ENCODE data around the gene PPIP5K2. TPM values are rescaled to one million over a fixed set of nuclear protein-coding genes. Genes with fewer than 3 reads are reported as not detected.

Gene PPIP5K2
- polyA plus RNA-seq, 1 experiment: 75.9 TPM

- no peaks in the 10 kb centered on the region for H3K9me3 ChIP-seq (ENCODE audit: control insufficient read depth, insufficient read depth, low read length)
- no peak for DNase-seq (ENCODE audit: low read depth, low spot score)
- ChIA-PET CTCF (interaction anchor here (1.1 to 4.4 kb wide), 3 partner anchors 11 to 546 kb away, joined by 3 to 42 read pairs (median 3); no protein-coding TSS in a partner anchor), POLR2A (no interaction called here)
- no peaks in the 10 kb centered on the region for H3K27me3 ChIP-seq (ENCODE audit: control insufficient read depth, insufficient read depth, low read length)
- TF ChIP-seq CTCF (IDR thresholded peaks at IDR 0.05; ENCODE audit: low read depth, low read length): no peak
- H3K4me3 ChIP-seq (ENCODE audit: low read depth, low read length): no peak overlapping the region
- H3K27ac ChIP-seq (ENCODE audit: low read depth, low read length): no peak overlapping the region
These were observed 8.1 kb downstream of the PPIP5K2 start for GRCh38 chr5:103128202-103128601.

GRCh38 chr5:103132684-103133083 lies 12.6 kb downstream of the PPIP5K2 start:
- Histone ChIP-seq H3K4me3 (ENCODE audit: low read depth, low read length) (no peak overlapping the region), H3K9me3 (ENCODE audit: control insufficient read depth, insufficient read depth, low read length) (no peaks in the 10 kb centered on the region), H3K27ac (ENCODE audit: low read depth, low read length) (no peak overlapping the region), H3K27me3 (ENCODE audit: control insufficient read depth, insufficient read depth, low read length) (no peaks in the 10 kb centered on the region)
- TF ChIP-seq CTCF (IDR thresholded peaks at IDR 0.05; ENCODE audit: low read depth, low read length): no peak
- ChIA-PET POLR2A (no interaction called here), CTCF (interaction anchor here (0.8 to 1.1 kb wide), 2 partner anchors 14 to 597 kb away, joined by 3 read pairs; no protein-coding TSS in a partner anchor)
- no peak for DNase-seq (ENCODE audit: low read depth, low spot score)

- no peak overlapping the region for H3K27ac ChIP-seq (ENCODE audit: low read depth, low read length)
- POLR2A ChIA-PET: no interaction called here
- DNase-seq (ENCODE audit: low read depth, low spot score): no peak
- no peak for TF ChIP-seq CTCF (IDR thresholded peaks at IDR 0.05; ENCODE audit: low read depth, low read length)
- CTCF ChIA-PET: interaction anchor here (0.8 to 1.1 kb wide), 2 partner anchors 14 to 597 kb away, joined by 3 read pairs; no protein-coding TSS in a partner anchor
- no peak overlapping the region for H3K4me3 ChIP-seq (ENCODE audit: low read depth, low read length)
- H3K27me3 ChIP-seq (ENCODE audit: control insufficient read depth, insufficient read depth, low read length): no peaks in the 10 kb centered on the region
- no peaks in the 10 kb centered on the region for H3K9me3 ChIP-seq (ENCODE audit: control insufficient read depth, insufficient read depth, low read length)
These were observed 13.1 kb downstream of the PPIP5K2 start for GRCh38 chr5:103133231-103133630.

- no peaks in the 10 kb centered on the region for H3K27me3 ChIP-seq (ENCODE audit: control insufficient read depth, insufficient read depth, low read length)
- no peak overlapping the region for H3K27ac ChIP-seq (ENCODE audit: low read depth, low read length)
- ChIA-PET POLR2A (no interaction called here), CTCF (interaction anchor here (0.6 kb wide), 1 partner anchor 600 kb away, joined by 3 read pairs; no protein-coding TSS in a partner anchor)
- no peak for DNase-seq (ENCODE audit: low read depth, low spot score)
- H3K4me3 ChIP-seq (ENCODE audit: low read depth, low read length): no peak overlapping the region
- TF ChIP-seq CTCF (IDR thresholded peaks at IDR 0.05; ENCODE audit: low read depth, low read length): no peak
- no peaks in the 10 kb centered on the region; the same call in 1 of the 2 replicates for H3K9me3 ChIP-seq (ENCODE audit: control insufficient read depth, insufficient read depth, low read length)
These were observed 15.4 kb downstream of the PPIP5K2 start for GRCh38 chr5:103135461-103135860.

- CTCF ChIA-PET: interaction anchor here (0.7 to 3.7 kb wide), 18 partner anchors 10 to 601 kb away, joined by 3 to 42 read pairs (median 8); partner anchors contain the start of genes GIN1 and PPIP5K2
- no peak for DNase-seq (ENCODE audit: low read depth, low spot score)
- TF ChIP-seq CTCF (IDR thresholded peaks at IDR 0.05; ENCODE audit: low read depth, low read length): no peak
- H3K27me3 ChIP-seq (ENCODE audit: control insufficient read depth, insufficient read depth, low read length): no peaks in the 10 kb centered on the region
- H3K4me3 ChIP-seq (ENCODE audit: low read depth, low read length): no peak overlapping the region
- peaks cover 5% of the 10 kb centered on the region; the same call in 1 of the 2 replicates for H3K9me3 ChIP-seq (ENCODE audit: control insufficient read depth, insufficient read depth, low read length)
- POLR2A ChIA-PET: no interaction called here
- no peak overlapping the region for H3K27ac ChIP-seq (ENCODE audit: low read depth, low read length)
These were observed 18.1 kb downstream of the PPIP5K2 start for GRCh38 chr5:103138202-103138690.

Data from AG04450 (cell line).